ENCODE measurements around the gene MRPL53.

The MRPL53 gene

GRCh38 chr2:74464406-74464805, 8.1 kb downstream of the MRPL53 start:
- TF ChIP-seq REST (IDR thresholded peaks at IDR 0.05; ENCODE audit: insufficient read depth in 1 of 2, low read depth in 2 of 2, low read length in 2 of 2) (no peak), SIN3A (IDR thresholded peaks at IDR 0.05; ENCODE audit: borderline replicate concordance, insufficient read depth, low read length) (no peak), POLR2AphosphoS5 (IDR thresholded peaks at IDR 0.05; ENCODE audit: low read depth, low read length) (no peak)

GRCh38 chr2:74462786-74463105, 9.7 kb downstream of the MRPL53 start:
- TF ChIP-seq POLR2AphosphoS5 (IDR thresholded peaks at IDR 0.05; ENCODE audit: low read depth, low read length), result no peak
- no peak for TF ChIP-seq FOXP2 (optimal IDR thresholded peaks at IDR 0.05; ENCODE audit: borderline replicate concordance, extremely low read depth, extremely low read length, insufficient read depth)
- no peak for TF ChIP-seq TAF1 (IDR thresholded peaks at IDR 0.05; ENCODE audit: borderline replicate concordance, insufficient read depth, low read length)
- no peak for TF ChIP-seq REST (IDR thresholded peaks at IDR 0.05; ENCODE audit: insufficient read depth in 1 of 2, low read depth in 2 of 2, low read length in 2 of 2)
- no peak for TF ChIP-seq SIN3A (IDR thresholded peaks at IDR 0.05; ENCODE audit: borderline replicate concordance, insufficient read depth, low read length)

GRCh38 chr2:74462054-74462785, 10.3 kb downstream of the MRPL53 start:
- no peak for TF ChIP-seq FOXP2 (optimal IDR thresholded peaks at IDR 0.05; ENCODE audit: borderline replicate concordance, extremely low read depth, extremely low read length, insufficient read depth)

- TF ChIP-seq POLR2AphosphoS5 (IDR thresholded peaks at IDR 0.05; ENCODE audit: low read depth, low read length) (peak; percentile 15; the same call in 1 of the 2 replicates), SIN3A (IDR thresholded peaks at IDR 0.05; ENCODE audit: borderline replicate concordance, insufficient read depth, low read length) (no peak)
These were observed 11.1 kb downstream of the MRPL53 start for GRCh38 chr2:74461187-74462053.

GRCh38 chr2:74460187-74460586, 12.3 kb downstream of the MRPL53 start:
- TF ChIP-seq POLR2AphosphoS5 (IDR thresholded peaks at IDR 0.05; ENCODE audit: low read depth, low read length), result peak; percentile 26; the same call in 1 of the 2 replicates

- TF ChIP-seq POLR2AphosphoS5 (IDR thresholded peaks at IDR 0.05; ENCODE audit: low read depth, low read length), result no peak
- TF ChIP-seq FOXP2 (optimal IDR thresholded peaks at IDR 0.05; ENCODE audit: borderline replicate concordance, extremely low read depth, extremely low read length, insufficient read depth), result no peak
- TF ChIP-seq TAF1 (IDR thresholded peaks at IDR 0.05; ENCODE audit: borderline replicate concordance, insufficient read depth, low read length), result no peak
- TF ChIP-seq SIN3A (IDR thresholded peaks at IDR 0.05; ENCODE audit: borderline replicate concordance, insufficient read depth, low read length), result no peak
- no peak for TF ChIP-seq REST (IDR thresholded peaks at IDR 0.05; ENCODE audit: insufficient read depth in 1 of 2, low read depth in 2 of 2, low read length in 2 of 2)
These were observed 13.5 kb downstream of the MRPL53 start for GRCh38 chr2:74458938-74459363.
